ENCODE results near the gene SRC. TPM values are rescaled to one million over a fixed set of nuclear protein-coding genes. Genes with fewer than 3 reads are reported as not detected.

The SRC gene
- total RNA-seq, 4 donors from 2014 or later: 87.0 to 155 (median 130) TPM

- no peak for DNase-seq
- no peaks in the 10 kb centered on the region for H3K9me3 ChIP-seq
These were observed 97.7 kb downstream of the SRC start for GRCh38 chr20:37443596-37443995.

GRCh38 chr20:37445041-37445440 is 99.1 kb downstream of the SRC start:
- WGBS, 2 donors (ENCODE audit: low coverage in 1 of 2): 70% methylated on average over 6 of the region's 6 CpGs; no CpG with 5 or more reads in 1 of the 2 donors
- no peak overlapping the region for H3K27ac ChIP-seq
- no peaks in the 10 kb centered on the region for H3K36me3 ChIP-seq
- no peaks in the 10 kb centered on the region for H3K27me3 ChIP-seq
- intact Hi-C loops (cut with DNase I; ENCODE audit: low total_unique reads) (loop anchor here (10.0 kb wide), 1 partner anchor 50 kb away; no protein-coding TSS in a partner anchor), in situ Hi-C loops (cut with MboI; ENCODE audit: low pct_ligation_motif_present in 1 of 4, low pct_unique_long_range_greater_than_20kb in 1 of 4, low sequenced_read_pairs in 3 of 4) (no loop called here)
- H3K4me3 ChIP-seq: no peak overlapping the region
- no peak for TF ChIP-seq POLR2AphosphoS5 (IDR thresholded peaks at IDR 0.05)
- no peak for TF ChIP-seq CTCF (IDR thresholded peaks at IDR 0.05)
- no peak for TF ChIP-seq POLR2A (IDR thresholded peaks at IDR 0.05)
- no peak for TF ChIP-seq EP300 (IDR thresholded peaks at IDR 0.05; ENCODE audit: low read depth)
- no peaks in the 10 kb centered on the region for H3K9me3 ChIP-seq
- no peaks in the 10 kb centered on the region for H3K4me1 ChIP-seq
- no peak for DNase-seq

More at GRCh38 chr20:37443596-37443995, 97.7 kb downstream of the SRC start:
- in situ Hi-C loops (cut with MboI; ENCODE audit: low pct_ligation_motif_present in 1 of 4, low pct_unique_long_range_greater_than_20kb in 1 of 4, low sequenced_read_pairs in 3 of 4): no loop called here
- 83% methylated on average over 2 to 4 of the region's 4 CpGs for WGBS, 2 donors (ENCODE audit: low coverage in 1 of 2)
- Histone ChIP-seq H3K27me3 (no peaks in the 10 kb centered on the region), H3K4me1 (no peaks in the 10 kb centered on the region), H3K27ac (no peak overlapping the region), H3K36me3 (no peaks in the 10 kb centered on the region), H3K4me3 (no peak overlapping the region)
- intact Hi-C loops (cut with DNase I; ENCODE audit: low total_unique reads): loop anchor here (10.0 kb wide), 1 partner anchor 51 kb away; no protein-coding TSS in a partner anchor
- TF ChIP-seq POLR2A (IDR thresholded peaks at IDR 0.05) (no peak), CTCF (IDR thresholded peaks at IDR 0.05) (no peak), EP300 (IDR thresholded peaks at IDR 0.05; ENCODE audit: low read depth) (no peak), POLR2AphosphoS5 (IDR thresholded peaks at IDR 0.05) (no peak)

DNA sequence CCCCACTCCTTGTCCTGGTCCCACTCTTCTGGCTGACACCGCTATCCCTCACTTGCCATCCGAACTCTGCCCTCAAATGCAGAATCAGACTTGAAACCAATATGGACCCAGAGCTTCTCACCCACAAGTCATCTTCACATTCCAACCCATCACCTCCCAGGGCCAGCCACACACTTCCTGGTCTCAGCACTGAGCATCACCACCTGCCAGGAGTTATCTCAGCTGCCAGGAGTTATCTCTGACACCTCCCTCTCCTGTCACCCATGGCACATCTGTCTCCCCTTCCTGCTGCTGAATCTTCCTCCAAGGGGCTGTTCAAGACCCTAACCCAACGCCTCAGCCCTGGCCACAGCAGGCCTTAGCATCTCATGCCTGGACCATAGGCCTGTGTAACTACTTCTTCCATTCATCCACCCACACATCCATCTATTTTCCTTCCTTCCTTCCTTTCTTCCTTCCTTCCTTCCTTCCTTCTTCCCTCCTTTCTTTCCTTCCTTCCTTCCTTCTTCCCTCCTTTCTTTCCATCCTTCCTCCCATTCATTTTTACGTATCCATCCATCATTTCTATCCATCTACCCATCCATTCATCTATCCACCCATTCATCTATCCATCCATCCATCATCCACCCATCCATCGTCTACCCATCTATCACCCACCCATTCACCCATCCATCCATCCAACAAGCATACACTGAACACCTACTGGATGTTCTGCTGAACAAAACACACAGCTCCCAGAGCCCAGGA is 100.5 kb downstream of the SRC start:
- intact Hi-C loops (cut with DNase I; ENCODE audit: low total_unique reads) (loop anchor here (10.0 kb wide), 1 partner anchor 48 kb away; no protein-coding TSS in a partner anchor), in situ Hi-C loops (cut with MboI; ENCODE audit: low pct_ligation_motif_present in 1 of 4, low pct_unique_long_range_greater_than_20kb in 1 of 4, low sequenced_read_pairs in 3 of 4) (no loop called here)
- Histone ChIP-seq H3K9me3 (no peaks in the 10 kb centered on the region), H3K4me3 (no peak overlapping the region), H3K36me3 (no peaks in the 10 kb centered on the region), H3K27ac (no peak overlapping the region), H3K4me1 (no peaks in the 10 kb centered on the region), H3K27me3 (no peaks in the 10 kb centered on the region)
- no peak for TF ChIP-seq POLR2AphosphoS5 (IDR thresholded peaks at IDR 0.05)
- no peak for TF ChIP-seq POLR2A (IDR thresholded peaks at IDR 0.05)
- TF ChIP-seq EP300 (IDR thresholded peaks at IDR 0.05; ENCODE audit: low read depth): no peak
- TF ChIP-seq CTCF (IDR thresholded peaks at IDR 0.05): no peak
- no peak for DNase-seq
- WGBS, 2 donors (ENCODE audit: low coverage in 1 of 2): 62 to 78% methylated on average over 3 to 5 of the region's 5 CpGs

- intact Hi-C loops (cut with DNase I; ENCODE audit: low total_unique reads) (loop anchor here (10.0 kb wide), 1 partner anchor 47 kb away; no protein-coding TSS in a partner anchor), in situ Hi-C loops (cut with MboI; ENCODE audit: low pct_ligation_motif_present in 1 of 4, low pct_unique_long_range_greater_than_20kb in 1 of 4, low sequenced_read_pairs in 3 of 4) (no loop called here)
- Histone ChIP-seq H3K27me3 (no peaks in the 10 kb centered on the region), H3K4me1 (no peaks in the 10 kb centered on the region), H3K9me3 (no peaks in the 10 kb centered on the region), H3K27ac (no peak overlapping the region), H3K36me3 (no peaks in the 10 kb centered on the region), H3K4me3 (no peak overlapping the region)
- TF ChIP-seq POLR2AphosphoS5 (IDR thresholded peaks at IDR 0.05) (no peak), POLR2A (IDR thresholded peaks at IDR 0.05) (no peak), CTCF (IDR thresholded peaks at IDR 0.05) (no peak), EP300 (IDR thresholded peaks at IDR 0.05; ENCODE audit: low read depth) (no peak)
- WGBS, 2 donors (ENCODE audit: low coverage in 1 of 2): 67 to 85% methylated on average over 1 to 3 of the region's 3 CpGs
- DNase-seq: no peak
These were observed 101.7 kb downstream of the SRC start for GRCh38 chr20:37447688-37448087.
